Suprapubic skin (tissue), 4 donors: ENCODE data around the gene TSHZ2.

Source experiments
- CTCF ChIP-seq, 2 donors: fragments of 200-600 bp in 1 of 2; fragments of 450-650 bp in 1 of 2; sonication (generic) in 1 of 2; IDR thresholded peaks; one replicate each; pipeline ENCODE4 v1.5.1; 2016 to 2019; ENCODE audit warnings: antibody characterized with exemption in 2 of 2, mild to moderate bottlenecking in 1 of 2, moderate library complexity in 1 of 2
- EP300 ChIP-seq: sonication (generic); formaldehyde crosslinking; IDR thresholded peaks from one replicate; pipeline ENCODE4 v1.6.1; 2017; ENCODE audit warnings: antibody characterized with exemption
- POLR2A ChIP-seq, 2 donors: fragments of 450-650 bp; IDR thresholded peaks; one replicate each; pipeline ENCODE4 v1.6.1; 2017; ENCODE audit warnings: antibody characterized with exemption in 2 of 2, mild to moderate bottlenecking in 2 of 2, moderate library complexity in 2 of 2
- POLR2AphosphoS5 ChIP-seq, 3 donors: sonication (generic); formaldehyde crosslinking; IDR thresholded peaks; one replicate each; pipeline ENCODE4 v1.6.1; 2017; ENCODE audit warnings: antibody characterized with exemption in 3 of 3

- TF ChIP-seq CTCF (IDR thresholded peaks at IDR 0.05) (no peak), POLR2AphosphoS5 (IDR thresholded peaks at IDR 0.05) (no peak), POLR2A (IDR thresholded peaks at IDR 0.05) (no peak), EP300 (no peak)
Measured at GRCh38 chr20:53133628-53134027, 161.5 kb downstream of the TSHZ2 start.
